ENCODE data around the gene FBXO21. TPM values are rescaled to one million over a fixed set of nuclear protein-coding genes. Genes with fewer than 3 reads are reported as not detected.

Gene FBXO21
- total RNA-seq, 1 experiment from 2014 or later: 32.4 TPM

GRCh38 chr12:117178745-117179144 lies 11.5 kb downstream of the FBXO21 start:
- DNase-seq: no peak
- Histone ChIP-seq H3K4me1 (replicated peaks; ENCODE audit: insufficient read depth) (no peaks in the 10 kb centered on the region), H3K4me3 (no peak overlapping the region), H4K20me1 (ENCODE audit: insufficient read depth) (no peaks in the 10 kb centered on the region), H3K79me2 (ENCODE audit: low read depth) (no peaks in the 10 kb centered on the region), H3K36me3 (ENCODE audit: low read depth) (peaks cover 29% of the 10 kb centered on the region), H3K9me3 (ENCODE audit: insufficient read depth, low read depth) (no peaks in the 10 kb centered on the region), H3K9me2 (ENCODE audit: insufficient read depth) (no peaks in the 10 kb centered on the region), H3K27ac (no peak overlapping the region), H3K27me3 (ENCODE audit: insufficient read depth, low read depth) (no peaks in the 10 kb centered on the region), H3K4me2 (no peak overlapping the region), H2AFZ (no peak overlapping the region), H3F3A (ENCODE audit: insufficient read depth, low read depth) (no peaks in the 10 kb centered on the region)
- TF ChIP-seq EZH2 (IDR thresholded peaks at IDR 0.05; ENCODE audit: low read depth) (no peak), CTCF (conservative IDR thresholded peaks at IDR 0.05) (no peak)
- intact Hi-C loops (cut with micrococcal nuclease; ENCODE audit: unreplicated experiment): no loop called here
- ChIA-PET CTCF (no interaction called here), POLR2A (ENCODE audit: unreplicated experiment) (no interaction called here)
- BruUV-seq (replicated peaks): no TSS peak

GRCh38 chr12:117178301-117178700 lies 12.0 kb downstream of the FBXO21 start:
- no peaks in the 10 kb centered on the region for H3F3A ChIP-seq (ENCODE audit: insufficient read depth, low read depth)
- H3K4me3 ChIP-seq: no peak overlapping the region
- no peaks in the 10 kb centered on the region for H3K9me2 ChIP-seq (ENCODE audit: insufficient read depth)
- H3K79me2 ChIP-seq (ENCODE audit: low read depth): no peaks in the 10 kb centered on the region
- H4K20me1 ChIP-seq (ENCODE audit: insufficient read depth): no peaks in the 10 kb centered on the region
- no TSS peak for BruUV-seq (replicated peaks)
- H3K27me3 ChIP-seq (ENCODE audit: insufficient read depth, low read depth): no peaks in the 10 kb centered on the region
- no peak overlapping the region for H3K4me2 ChIP-seq
- ChIA-PET POLR2A (ENCODE audit: unreplicated experiment) (no interaction called here), CTCF (no interaction called here)
- no peak overlapping the region for H3K27ac ChIP-seq
- no peak for DNase-seq
- peaks cover 30% of the 10 kb centered on the region for H3K36me3 ChIP-seq (ENCODE audit: low read depth)
- no peak overlapping the region for H2AFZ ChIP-seq
- intact Hi-C loops (cut with micrococcal nuclease; ENCODE audit: unreplicated experiment): no loop called here
- TF ChIP-seq CTCF (conservative IDR thresholded peaks at IDR 0.05): no peak
- TF ChIP-seq EZH2 (IDR thresholded peaks at IDR 0.05; ENCODE audit: low read depth): no peak
- no peaks in the 10 kb centered on the region for H3K4me1 ChIP-seq (replicated peaks; ENCODE audit: insufficient read depth)
- H3K9me3 ChIP-seq (ENCODE audit: insufficient read depth, low read depth): no peaks in the 10 kb centered on the region

- no peak for DNase-seq
- intact Hi-C loops (cut with micrococcal nuclease; ENCODE audit: unreplicated experiment): no loop called here
- Histone ChIP-seq H4K20me1 (ENCODE audit: insufficient read depth) (no peaks in the 10 kb centered on the region; the same call in 1 of the 2 replicates), H3K36me3 (ENCODE audit: low read depth) (peaks cover 25% of the 10 kb centered on the region), H3K4me1 (replicated peaks; ENCODE audit: insufficient read depth) (no peaks in the 10 kb centered on the region), H3K27me3 (ENCODE audit: insufficient read depth, low read depth) (no peaks in the 10 kb centered on the region), H2AFZ (no peak overlapping the region), H3K9me3 (ENCODE audit: insufficient read depth, low read depth) (no peaks in the 10 kb centered on the region), H3F3A (ENCODE audit: insufficient read depth, low read depth) (no peaks in the 10 kb centered on the region), H3K9me2 (ENCODE audit: insufficient read depth) (no peaks in the 10 kb centered on the region), H3K4me3 (no peak overlapping the region), H3K4me2 (no peak overlapping the region), H3K27ac (no peak overlapping the region), H3K79me2 (ENCODE audit: low read depth) (no peaks in the 10 kb centered on the region)
- BruUV-seq (replicated peaks): no TSS peak
- ChIA-PET POLR2A (ENCODE audit: unreplicated experiment) (no interaction called here), CTCF (no interaction called here)
- no peak for TF ChIP-seq EZH2 (IDR thresholded peaks at IDR 0.05; ENCODE audit: low read depth)
- TF ChIP-seq CTCF (conservative IDR thresholded peaks at IDR 0.05): no peak
Measured at GRCh38 chr12:117172168-117172567, 18.1 kb downstream of the FBXO21 start.

All from PC-9 (cell line).